ENCODE measurements around the gene SKIDA1. TPM values are rescaled to one million over a fixed set of nuclear protein-coding genes. Genes with fewer than 3 reads are reported as not detected.
A peak's percentile ranks its signal among the peaks of the same experiment; 100 is the strongest.

The SKIDA1 gene
- total RNA-seq, 1 donor from 2014 or later = 0.69 TPM

GRCh38 chr10:21519397-21519933 lies 6.0 kb downstream of the SKIDA1 start:
- no peak for TF ChIP-seq CTCF (IDR thresholded peaks at IDR 0.05)
- no peak for ATAC-seq

GRCh38 chr10:21518641-21519396 lies 6.7 kb downstream of the SKIDA1 start:
- peaks cover 45% of the 10 kb centered on the region for H3K27me3 ChIP-seq
- DNase-seq (no peak), ATAC-seq (no peak)
- H3K36me3 ChIP-seq = no peaks in the 10 kb centered on the region
- intact Hi-C loops (cut with DNase I) = loop anchor here (10.0 kb wide), 1 partner anchor 216 kb away; no protein-coding TSS in a partner anchor
- TF ChIP-seq CTCF (IDR thresholded peaks at IDR 0.05) = no peak
- H3K9me3 ChIP-seq = no peaks in the 10 kb centered on the region
- peak overlapping the region; percentile 60 for H3K4me3 ChIP-seq
- peaks cover 15% of the 10 kb centered on the region for H3K4me1 ChIP-seq
- H3K27ac ChIP-seq = peak overlapping the region; percentile 81

More at GRCh38 chr10:21519397-21519933, 6.0 kb downstream of the SKIDA1 start:
- H3K9me3 ChIP-seq = no peaks in the 10 kb centered on the region
- no peak for DNase-seq
- intact Hi-C loops (cut with DNase I) = loop anchor here (10.0 kb wide), 1 partner anchor 215 kb away; no protein-coding TSS in a partner anchor
- no peaks in the 10 kb centered on the region for H3K36me3 ChIP-seq
- peaks cover 20% of the 10 kb centered on the region for H3K4me1 ChIP-seq
- peak overlapping the region; percentile 60 for H3K4me3 ChIP-seq
- H3K27ac ChIP-seq = peak overlapping the region; percentile 81
- H3K27me3 ChIP-seq = peaks cover 38% of the 10 kb centered on the region

GRCh38 chr10:21518149-21518640 lies 7.3 kb downstream of the SKIDA1 start:
- intact Hi-C loops (cut with DNase I) = loop anchor here (10.0 kb wide), 1 partner anchor 217 kb away; no protein-coding TSS in a partner anchor
- Histone ChIP-seq H3K4me3 (peak overlapping the region; percentile 60), H3K27me3 (peaks cover 51% of the 10 kb centered on the region), H3K4me1 (peaks cover 15% of the 10 kb centered on the region), H3K9me3 (no peaks in the 10 kb centered on the region), H3K36me3 (no peaks in the 10 kb centered on the region), H3K27ac (peak overlapping the region; percentile 81)
- DNase-seq = no peak
- TF ChIP-seq CTCF (IDR thresholded peaks at IDR 0.05) = no peak
- ATAC-seq = no peak

GRCh38 chr10:21517134-21518031 lies 8.1 kb downstream of the SKIDA1 start:
- ATAC-seq (peak; percentile 84), DNase-seq (peak; percentile 82)
- intact Hi-C loops (cut with DNase I) = loop anchor here (10.0 kb wide), 1 partner anchor 217 kb away; no protein-coding TSS in a partner anchor
- peaks cover 15% of the 10 kb centered on the region for H3K4me1 ChIP-seq
- no peak for TF ChIP-seq CTCF (IDR thresholded peaks at IDR 0.05)
- H3K4me3 ChIP-seq = peak overlapping the region; percentile 60
- H3K27me3 ChIP-seq = peaks cover 55% of the 10 kb centered on the region
- no peaks in the 10 kb centered on the region for H3K36me3 ChIP-seq
- H3K9me3 ChIP-seq = no peaks in the 10 kb centered on the region
- H3K27ac ChIP-seq = peak overlapping the region; percentile 81

Data from upper lobe of right lung (tissue), 1 donor.